Activated CD8-positive, alpha-beta memory T cell treated with anti-CD3 and anti-CD28 coated beads, Interleukin-2, amount 50 U/mL, for 24 hours (primary cell): ENCODE results near the gene PCDH15.

Experiments used
- DNase-seq: peaks from one replicate; pipeline ENCODE4 v3.0.0-alpha.2; 2020; ENCODE audit errors: extremely low read depth

Gene PCDH15

DNA sequence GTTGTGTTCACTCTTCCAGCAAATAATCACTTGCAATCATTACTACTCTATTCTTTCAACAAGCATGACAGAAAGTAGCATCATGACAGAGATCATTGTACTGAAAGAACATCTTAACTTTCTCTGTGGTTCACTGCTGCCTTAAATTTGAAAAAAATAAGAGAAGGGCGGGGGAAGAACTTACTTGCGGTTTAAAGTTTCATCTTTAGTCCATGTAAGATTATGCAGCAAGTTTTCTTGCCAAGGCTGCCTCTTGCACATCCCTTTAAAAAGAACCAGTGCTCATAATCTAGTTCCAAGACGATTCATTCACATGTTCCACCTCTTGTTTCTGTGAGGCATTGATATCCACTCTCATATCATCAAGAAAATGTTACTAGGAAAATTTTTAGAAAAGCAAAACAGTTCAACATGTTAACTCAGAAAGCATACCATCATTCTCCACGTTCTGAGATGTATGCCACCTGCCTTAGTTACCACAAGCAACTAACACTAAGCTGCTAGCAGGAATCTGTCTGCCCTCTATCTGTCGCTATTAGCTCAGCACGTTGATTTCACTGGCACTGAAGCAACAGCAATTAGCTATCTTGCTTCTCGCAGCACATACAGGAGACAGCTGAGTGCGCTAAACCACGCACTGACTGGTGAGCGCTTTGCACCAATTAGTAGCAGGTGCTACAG is at the start of gene PCDH15:
PCDH15 (minus strand) TSS at position 491 of the 681 bp plus-strand sequence. CDS start 136,969 bp downstream, outside the sequence.
- no peak for DNase-seq

DNA sequence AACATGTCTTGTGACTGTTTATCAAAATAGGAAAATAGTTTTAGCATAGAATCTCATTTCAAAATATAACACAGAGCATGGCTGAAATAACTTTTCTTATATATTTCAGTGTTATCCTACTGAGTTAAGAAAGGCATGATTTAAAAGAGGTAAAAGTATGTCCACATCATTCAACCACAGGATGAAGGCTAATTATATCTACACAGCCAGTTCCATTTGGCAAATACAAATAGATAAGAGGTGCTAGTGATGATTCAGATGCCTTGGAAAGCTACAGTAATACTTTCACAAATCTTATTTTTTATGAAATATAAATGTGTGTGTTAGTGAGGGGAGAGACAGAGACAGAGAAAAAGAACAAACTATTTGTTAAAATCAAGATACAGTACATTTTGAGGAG is 42.9 kb upstream of the PCDH15 start:
- DNase-seq = no peak

DNA sequence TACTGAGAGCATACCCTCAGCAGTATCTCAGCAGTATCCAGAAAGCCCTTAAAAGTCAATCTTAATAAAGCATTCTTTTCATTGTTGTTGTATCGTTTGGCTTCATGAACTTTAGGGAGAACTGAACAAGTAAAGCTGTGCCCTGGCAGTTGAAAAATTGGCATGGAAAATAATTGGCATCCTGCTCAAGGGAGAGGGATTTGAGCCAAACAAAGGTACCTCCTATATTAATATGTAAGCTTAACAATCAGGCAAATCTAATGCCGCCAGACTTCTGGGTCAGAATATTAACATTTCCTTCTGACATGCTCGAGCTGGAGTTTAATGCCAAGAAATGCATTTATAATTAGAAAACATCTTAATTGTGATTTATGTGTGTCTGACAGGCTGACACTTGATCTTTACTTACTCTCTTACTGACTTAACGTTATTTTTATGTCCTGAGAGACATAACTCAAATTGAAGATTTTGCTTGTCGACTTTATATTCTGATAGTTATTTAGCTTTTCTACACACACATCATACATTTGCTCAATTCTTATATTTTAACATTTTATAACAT is 42.1 kb upstream of the PCDH15 start:
- no peak for DNase-seq

DNA sequence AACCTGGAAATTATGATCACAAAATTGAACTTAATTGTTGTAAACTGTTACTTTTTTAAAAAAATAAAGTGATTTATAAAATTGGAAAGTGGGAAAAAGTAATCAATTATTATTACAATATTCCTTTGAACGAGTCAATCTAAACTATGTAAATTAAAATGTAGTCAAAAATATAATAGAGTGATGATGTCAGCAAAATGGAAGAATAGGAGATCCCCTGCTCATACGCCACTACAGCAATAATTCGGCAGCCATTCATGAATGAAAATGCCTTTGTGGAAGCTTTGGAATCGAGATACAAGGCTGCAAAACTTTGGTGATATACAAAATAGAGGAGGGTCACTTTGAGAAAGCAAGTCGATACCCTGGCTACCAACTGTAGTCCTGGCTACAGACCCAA is 36.4 kb upstream of the PCDH15 start:
- no peak for DNase-seq

DNA sequence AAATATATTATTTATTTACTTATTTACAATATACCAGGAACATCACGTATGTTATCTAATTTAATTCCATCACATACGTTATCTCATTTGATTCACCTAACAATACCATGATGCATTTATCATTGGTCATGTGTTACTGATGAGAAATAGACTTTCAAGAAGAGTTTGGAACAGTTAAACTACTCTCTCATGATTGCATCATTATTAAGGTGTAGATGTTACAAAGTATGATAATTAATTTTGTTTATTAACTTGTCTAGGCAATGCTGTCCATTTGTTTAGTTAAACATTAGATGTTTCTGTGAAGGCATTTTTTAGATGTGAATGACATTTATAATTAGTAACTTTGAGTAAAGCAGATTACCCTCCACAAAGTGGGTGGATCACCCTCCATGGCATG is 32.0 kb upstream of the PCDH15 start:
- DNase-seq = no peak

DNA sequence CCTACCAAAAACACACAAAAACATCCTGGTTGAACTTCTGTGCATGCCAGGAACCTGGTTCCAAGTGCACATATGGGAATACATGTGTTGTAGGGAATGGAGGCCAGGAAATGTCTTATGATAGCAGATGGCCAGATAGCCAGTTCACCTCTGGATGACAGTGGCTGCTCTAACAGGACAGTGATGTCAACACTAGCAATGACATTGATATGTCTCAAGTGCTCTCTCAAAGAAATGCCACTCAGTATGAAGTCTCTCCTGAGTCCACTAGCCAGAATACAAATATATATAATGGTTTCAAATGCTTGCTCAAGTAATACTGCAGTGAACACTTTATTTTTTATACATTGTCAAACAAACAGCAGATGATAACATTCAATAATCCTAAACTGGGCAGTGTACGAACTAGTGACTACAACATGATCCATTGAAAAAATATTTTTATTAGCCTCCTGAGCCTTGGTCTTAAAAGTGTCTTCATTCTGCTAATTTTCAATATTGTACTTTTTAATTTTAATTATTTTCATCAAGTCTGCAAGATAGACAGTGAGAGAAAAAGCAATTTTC is 26.0 kb upstream of the PCDH15 start:
- no peak for DNase-seq

DNA sequence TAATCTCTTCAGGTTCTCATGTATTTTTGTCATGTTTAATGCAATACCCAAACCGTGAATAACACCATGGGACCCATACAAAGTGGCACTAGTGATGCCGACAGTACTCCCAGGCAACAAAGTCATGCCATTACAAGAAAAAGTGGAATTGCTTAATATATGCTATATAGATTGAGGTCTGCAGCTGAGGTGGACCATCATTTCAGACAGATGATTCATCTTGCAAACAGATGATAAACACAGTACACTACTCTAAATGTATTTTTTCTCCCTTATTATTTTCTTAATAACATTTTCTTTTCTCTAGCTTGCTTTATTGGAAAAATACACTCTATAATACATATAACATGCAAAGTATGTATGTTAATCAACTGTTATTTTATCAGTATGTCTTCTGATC is 14.6 kb upstream of the PCDH15 start:
- no peak for DNase-seq

DNA sequence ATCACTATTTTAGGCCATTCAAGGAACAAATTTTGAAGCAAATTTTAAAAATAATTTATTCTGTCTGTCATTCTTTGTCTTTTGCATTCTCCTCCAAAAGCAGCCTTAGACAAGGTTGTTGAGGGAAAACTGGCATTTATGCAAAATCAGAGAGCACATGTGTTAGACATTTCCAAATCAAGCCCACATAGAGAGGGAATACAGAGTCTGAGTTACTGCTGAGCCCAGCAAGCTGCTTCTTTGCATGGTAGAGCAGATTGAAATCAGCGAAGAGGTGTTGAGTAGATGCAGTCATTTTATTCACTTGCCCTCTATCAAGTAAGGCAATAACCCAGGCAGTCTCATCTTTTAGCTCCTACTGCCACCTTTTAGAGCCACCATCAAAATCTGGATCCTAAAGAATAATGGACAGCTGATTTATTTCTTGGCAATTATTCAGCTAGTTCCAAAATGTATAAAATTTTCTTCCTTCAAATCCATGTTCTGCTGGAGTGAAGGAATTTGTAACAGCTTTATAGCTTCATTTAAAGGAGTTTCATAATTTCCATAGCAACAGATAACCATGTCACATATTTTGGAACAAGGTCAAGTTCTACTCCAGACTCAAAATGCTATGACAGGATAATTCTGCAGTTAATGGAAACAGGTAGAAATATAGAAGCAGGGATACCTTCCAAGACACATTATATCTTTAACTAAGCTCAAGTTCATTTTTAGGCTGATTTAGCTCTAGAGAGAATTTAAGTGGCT is 7.3 kb upstream of the PCDH15 start:
- no peak for DNase-seq

DNA sequence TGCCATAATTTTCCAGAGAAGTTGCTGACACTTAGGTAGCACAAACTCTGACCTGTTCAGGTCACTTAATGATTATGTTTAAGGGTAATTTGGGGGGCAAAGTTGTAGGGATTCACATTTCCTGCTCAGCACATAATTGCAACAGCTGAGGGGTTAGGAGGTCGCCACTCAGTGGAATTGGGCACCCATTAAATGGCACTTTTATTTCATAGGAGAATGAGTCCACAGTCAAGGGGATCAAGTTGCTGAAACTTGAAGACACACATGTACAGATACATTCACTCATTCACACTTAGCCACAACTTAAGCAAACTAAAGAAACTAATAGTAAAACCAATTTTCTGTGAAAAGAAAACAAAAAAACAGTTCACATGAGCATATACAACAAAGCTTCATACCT is 1.5 kb downstream of the PCDH15 start:
- no peak for DNase-seq

DNA sequence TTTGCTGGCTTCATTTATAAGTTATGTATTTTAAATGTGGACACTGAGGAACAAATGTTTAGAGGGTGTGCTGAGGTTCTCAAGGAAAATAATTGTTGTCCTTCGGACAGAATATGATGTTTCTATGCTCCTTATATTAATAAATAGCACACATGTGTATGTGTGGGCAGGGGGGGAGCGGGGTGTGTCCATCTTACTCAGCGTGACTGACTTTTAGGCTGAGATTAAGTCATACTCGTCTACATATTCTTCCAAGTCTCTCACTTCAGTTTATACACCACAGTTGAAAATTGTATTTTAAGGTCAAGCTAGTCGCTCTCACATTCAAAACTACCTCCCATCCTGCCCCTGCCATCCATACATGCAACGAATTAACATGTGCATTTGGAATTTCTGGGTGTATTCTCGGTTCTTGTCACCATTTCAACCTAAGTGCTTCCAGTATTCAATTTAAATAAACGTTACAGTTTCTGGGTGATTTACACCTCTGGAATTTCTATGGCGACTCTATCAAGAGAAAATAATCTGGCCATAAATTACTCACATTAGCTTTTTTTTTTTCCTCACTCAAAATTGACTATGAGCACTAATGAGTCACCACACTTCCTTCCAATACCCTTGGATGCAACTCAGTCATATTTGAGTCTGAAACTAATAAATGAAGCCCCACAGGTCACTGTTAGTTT is 3.3 kb downstream of the PCDH15 start:
- no peak for DNase-seq

DNA sequence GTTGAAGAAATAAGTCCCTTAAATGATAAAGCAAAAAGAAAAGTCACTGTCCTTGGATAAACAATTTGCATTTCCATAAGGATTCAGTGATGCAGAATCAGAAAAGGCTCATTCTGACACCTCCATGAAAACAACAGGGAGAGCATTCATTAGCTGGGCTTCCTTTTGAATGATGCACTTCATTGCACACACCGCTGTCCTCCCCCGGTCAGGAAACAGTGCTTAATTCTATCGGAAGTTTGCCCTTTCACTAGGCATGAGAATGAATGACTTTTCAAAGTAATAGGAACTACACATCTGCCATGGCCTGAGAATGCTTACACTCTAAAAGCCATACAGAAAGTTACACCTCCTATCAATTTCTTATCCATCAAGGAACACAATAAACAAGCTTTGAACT is 4.2 kb downstream of the PCDH15 start:
- DNase-seq = no peak

DNA sequence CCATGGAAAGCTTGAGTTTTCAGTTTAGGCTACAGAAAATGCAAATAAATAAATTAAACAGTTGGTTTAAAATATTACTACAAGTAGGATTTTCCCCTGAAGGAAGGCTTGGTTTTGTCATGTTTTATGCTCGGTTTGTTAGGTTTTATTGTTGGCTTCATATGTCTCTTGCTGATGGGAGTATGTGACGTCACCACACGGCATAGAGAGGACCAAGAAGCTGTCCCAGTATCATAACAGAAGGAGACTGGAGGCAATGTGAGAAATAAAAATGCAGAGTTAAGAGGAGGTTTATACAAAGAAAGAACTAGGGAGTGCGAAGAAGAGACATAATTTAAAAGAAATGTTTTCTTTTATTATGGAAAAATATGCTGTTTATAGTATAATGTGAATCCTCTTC is 24.4 kb downstream of the PCDH15 start:
- no peak for DNase-seq

DNA sequence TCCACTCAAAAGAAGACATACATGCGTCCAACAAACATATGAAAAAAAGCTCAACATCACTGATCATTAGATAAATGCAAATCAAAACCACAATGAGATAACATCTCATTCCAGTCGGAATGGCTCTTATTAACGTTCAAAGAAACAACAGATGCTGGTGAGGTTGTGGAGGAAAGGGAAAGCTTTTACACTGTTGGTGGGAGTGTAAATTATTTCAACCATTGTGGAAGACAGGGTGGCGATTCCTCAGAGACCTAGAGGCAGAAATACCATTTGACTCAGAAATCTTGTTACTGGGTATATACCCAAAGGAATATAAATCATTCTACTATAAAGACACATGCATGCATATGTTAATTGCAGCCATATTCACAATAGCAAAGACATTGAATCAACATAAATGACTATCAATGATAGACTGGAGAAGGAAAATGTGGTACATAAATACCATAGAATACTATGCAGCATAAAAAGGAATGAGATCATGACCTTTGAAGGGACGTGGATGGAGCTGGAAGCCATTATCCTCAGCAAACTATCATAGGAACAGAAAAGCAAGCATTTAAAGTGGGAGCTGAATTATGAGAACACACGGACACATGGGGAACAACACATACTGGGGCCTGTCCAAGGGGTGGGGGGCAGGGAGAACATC is 28.4 kb downstream of the PCDH15 start:
- no peak for DNase-seq

DNA sequence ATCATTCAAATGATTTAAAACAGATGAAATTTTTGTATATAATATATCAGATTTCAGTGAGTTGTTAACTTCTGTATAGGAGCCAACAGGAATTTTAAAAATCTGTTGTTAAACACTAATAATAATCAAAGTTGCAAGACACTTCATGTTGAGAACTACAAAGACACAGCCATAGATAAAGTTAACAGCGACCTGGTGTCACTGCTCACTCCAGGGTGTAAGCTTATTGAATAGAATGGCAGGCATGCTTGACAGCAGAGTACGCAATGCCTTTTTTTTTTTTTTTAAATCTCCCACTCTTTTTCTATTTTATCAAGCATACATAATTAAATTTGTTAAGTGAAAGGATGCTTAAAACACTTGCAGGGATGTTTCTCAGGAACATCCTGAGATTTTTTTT is 32.0 kb downstream of the PCDH15 start:
- no peak for DNase-seq

DNA sequence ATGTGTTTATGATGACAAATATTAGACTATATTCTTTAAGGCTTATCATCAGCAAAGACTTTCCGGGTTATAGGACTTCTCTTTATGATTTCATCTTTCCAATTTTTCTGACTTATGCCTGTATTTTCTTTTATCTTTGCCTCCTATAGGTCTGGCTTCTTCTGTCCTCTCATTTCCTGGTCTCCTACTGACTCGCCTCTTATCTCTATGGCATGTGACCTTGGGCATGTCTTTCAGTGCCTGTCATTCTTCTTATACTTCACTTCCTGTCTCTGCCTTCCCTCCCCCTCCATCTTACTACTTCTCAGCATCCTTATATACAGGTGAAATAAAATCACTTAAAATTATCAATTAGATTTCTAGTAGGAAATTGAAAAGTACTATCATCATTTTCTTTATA is 42.2 kb downstream of the PCDH15 start:
- DNase-seq = no peak

DNA sequence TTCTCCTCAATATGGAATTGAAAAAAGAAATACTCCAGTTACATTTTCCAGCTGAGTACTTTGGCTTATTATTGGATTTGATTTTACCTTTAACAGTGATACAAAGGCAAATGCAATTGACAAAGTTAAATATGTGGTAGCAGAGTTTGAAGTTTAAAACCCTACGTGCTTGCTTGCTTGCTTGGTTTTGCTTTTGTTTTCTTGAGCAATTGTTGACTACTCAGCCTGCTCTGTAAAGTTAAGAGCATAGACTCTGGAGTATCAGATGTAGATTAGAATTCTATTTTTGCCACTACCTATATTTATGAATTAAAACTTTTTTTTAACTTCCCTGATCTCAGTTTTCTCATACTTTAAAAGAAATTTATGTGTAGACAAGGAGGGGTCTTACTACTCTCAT is 51.4 kb downstream of the PCDH15 start:
- no peak for DNase-seq

DNA sequence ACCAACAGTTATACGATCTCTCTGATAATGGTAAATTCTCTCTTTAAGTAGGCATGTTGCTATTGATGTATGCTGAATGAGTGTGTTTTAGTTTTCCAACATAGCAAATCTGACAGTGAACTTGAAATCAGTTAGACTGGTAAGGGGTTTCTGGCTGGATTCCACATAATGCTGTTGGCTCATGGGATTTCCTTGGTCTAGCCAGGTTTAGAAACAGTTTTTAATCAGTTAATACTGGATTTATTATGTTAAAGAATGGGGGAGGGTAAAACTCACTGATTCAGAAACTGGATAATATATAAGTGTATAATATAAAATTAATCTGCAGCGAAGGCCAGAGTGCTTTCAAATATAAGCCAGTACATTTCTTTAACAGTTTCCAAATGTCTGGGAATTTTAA is 55.6 kb downstream of the PCDH15 start:
- DNase-seq = no peak

DNA sequence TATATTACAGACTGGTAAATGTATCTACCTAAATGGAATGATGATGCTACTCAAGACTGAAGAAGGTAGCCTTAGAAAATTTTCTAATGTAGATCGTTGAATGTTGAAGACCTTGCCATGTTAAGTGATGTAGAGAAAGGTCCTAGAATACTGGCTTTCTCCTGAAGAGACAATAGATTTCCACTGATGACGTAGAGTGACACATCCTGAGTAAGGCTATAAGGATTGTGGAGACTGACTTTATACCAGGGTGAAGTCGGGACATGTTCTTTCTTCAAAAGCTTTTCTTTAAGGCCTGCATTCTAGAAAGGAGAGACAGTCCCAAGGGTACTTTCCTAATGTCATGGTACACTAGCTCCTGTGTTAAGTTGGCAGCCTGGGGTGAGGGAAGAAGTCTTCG is 58.6 kb downstream of the PCDH15 start:
- DNase-seq = no peak

DNA sequence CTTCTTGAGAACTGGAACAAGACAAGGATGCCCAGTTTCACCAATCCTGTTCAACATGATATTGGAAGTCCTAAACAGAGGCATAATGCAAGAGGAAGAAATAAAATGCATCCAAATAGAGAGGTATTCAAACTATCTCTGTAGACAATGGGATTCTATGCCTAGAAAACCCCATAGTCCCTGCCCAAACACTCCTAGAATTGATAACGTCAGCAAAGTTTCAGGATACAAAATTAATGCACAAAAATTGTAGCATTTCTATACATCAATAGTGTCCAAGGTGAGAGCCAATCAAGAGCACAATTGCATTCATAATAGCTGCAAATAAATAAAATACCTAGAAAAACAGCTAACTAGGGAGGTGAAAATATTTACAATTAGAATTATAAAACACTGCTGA is 72.5 kb downstream of the PCDH15 start:
- DNase-seq = no peak

DNA sequence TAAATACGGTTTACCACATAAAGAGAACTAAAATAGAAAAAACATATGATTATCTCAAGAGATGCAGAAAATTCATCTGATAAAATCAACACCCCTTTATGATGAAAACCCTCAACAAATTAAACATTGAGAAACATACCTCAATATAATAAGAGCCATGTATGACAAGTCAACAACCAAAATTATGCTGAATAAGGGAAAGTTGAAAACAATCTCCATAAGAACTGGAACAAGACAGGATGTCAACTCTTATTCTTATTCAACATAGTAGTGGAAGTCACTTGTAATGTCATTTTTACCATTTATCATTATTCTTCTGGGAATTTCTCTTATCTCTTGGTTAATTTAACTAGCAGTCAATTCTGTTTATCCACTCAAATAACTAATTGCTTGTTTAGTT is 79.0 kb downstream of the PCDH15 start:
- no peak for DNase-seq

DNA sequence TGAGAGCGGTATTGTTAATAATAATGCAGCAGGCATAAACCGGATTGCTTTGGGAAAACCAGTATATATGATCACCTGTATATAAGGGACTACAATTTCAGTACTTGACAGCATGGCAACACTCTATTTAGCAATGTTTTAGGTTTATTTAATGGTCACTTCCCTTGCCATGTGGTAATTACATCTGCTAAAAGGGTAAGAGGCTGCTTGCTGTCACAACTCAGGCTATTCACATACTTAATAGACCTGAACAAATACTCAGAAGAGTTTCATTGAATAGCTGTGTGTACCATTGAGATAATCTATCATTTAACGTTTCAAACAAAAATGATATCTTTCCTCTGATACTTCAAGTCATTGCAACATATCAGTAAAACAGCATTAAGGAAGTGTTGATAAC is 90.1 kb downstream of the PCDH15 start:
- DNase-seq = no peak

DNA sequence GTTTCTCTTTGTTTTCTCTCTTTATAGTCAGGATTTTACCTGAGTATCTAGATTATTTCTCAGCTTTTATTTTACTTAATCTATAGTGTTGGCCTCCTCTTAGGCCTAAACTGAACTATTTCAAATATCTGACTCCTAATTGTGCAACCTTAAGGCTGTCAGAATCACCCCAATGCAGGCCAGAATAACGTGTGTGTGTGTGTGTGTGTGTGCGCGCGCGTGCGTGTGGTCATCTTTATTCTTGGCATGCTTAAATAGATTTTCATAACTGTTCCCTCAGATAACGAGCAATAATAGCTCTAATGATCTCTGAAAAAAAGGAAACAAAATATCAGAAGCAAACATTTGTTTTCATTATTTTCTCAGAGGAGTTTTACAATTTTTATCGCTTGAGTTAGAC is 92.4 kb downstream of the PCDH15 start:
- no peak for DNase-seq
